HG03442 (cell line): ENCODE data around the gene NUTM2F.
"Not testable (repeated sequence)": the region's sequence is repeated elsewhere in the genome, so short reads cannot be mapped to it uniquely, and the experiment has no call there.

Source experiments
- ATAC-seq: cut with Tn5 transposase; IDR thresholded peaks from one replicate; pipeline ENCODE4 v1.9.1; 2021; ENCODE audit warnings: mild to moderate bottlenecking, moderate library complexity; ENCODE audit not compliant: unreplicated experiment

NUTM2F gene

DNA sequence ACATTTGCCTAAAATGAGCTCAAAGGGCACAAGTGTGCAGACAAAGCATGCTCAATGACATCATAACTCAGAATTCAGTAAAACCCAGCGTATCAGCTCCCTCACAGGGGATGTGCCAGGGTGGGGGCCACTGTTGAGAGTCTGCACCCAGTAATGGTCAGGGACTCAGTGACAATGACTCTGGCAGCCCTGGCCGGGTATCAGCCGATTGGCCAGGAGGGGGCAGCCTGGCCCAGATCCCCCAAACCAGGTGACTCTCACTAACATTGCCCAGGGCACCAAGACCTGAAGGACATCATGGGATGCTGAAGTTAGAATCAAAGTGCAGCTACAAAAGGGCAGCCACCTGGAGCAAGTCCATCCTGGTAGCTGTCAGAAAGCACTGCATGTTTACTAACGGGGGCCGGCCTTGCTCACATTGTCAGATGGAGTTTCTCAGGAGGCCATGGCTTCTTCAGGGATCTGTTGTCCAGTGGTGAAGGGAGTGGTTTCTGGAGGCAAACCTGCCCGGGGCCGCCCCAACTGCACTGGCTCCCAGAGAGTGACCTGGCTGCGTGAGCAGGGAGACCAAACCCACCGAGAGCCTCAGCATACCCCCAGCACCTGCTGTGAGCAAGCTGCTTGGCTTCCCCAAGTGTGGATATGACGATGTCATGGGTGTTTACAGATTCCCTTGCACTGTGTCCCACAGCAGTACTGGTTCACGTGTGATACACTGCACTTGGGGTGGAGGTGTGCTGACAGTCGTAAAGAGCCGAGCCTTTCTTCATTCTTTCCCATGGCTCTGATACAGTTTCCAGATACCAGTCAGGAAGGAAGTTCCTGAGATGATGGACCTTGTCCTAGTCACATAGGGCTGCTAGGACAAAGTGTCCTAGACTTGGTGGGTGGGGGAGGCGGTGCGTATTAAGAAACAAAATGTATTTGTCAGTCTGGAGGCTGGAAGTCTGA, 13.1 kb downstream of the NUTM2F start:
- not testable (repeated sequence) for ATAC-seq

DNA sequence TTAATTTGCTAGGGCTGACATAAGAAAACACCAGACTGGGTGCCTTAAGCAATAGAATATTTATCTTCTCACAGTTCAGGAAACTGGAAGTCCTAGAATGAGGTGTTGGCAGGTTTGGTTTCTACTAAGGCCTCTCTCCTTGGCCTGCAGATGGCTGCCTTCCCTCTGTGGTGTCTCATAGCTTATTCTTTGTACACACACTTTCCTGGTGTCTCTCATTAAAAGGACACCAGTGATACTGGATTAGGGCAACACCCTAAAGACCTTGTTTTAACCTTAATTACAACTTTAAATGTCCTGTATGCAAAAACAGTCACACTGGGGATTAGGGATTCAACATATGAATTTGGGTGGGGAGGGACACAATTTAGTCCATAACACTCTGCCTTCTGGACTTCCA, 25.1 kb downstream of the NUTM2F start:
- ATAC-seq = no peak

DNA sequence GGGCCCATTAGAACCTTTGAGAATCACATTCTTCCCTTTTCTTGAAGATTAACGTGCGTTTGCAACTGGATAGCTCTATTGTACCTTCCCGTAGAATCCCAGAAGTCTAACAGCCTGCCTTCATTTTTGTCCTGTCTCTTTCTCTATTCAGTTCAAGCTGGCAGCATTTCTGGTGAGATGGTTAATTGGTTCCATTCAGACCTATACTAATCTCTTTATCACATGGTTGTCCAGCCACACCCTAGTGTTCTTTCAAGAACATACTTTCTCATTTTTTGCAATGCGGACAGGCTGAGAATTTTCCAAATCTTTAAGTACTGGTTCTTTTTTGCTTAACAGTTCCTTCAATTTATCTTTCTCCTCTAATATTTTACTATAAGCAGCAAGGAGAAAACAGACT, 26.0 kb downstream of the NUTM2F start:
- ATAC-seq = no peak

DNA sequence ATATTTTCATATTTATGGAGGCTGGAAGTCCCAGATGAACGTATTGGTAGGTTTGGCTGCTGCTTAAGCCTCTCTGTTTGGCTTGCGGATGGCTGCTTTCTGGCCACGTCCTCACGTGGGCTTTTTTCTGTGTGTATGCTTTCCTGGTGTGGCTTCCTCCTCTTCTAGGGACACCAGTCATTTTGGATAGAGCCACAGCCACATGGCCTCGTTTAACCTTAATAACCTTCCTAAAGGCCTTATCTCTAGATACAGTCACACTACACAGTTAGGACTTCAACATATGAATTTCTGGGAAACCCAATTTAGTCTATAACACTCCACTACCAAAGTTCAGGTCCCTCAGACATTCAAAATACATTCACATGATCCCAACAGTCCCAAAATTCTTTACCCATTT, 26.9 kb downstream of the NUTM2F start:
- ATAC-seq = no peak

DNA sequence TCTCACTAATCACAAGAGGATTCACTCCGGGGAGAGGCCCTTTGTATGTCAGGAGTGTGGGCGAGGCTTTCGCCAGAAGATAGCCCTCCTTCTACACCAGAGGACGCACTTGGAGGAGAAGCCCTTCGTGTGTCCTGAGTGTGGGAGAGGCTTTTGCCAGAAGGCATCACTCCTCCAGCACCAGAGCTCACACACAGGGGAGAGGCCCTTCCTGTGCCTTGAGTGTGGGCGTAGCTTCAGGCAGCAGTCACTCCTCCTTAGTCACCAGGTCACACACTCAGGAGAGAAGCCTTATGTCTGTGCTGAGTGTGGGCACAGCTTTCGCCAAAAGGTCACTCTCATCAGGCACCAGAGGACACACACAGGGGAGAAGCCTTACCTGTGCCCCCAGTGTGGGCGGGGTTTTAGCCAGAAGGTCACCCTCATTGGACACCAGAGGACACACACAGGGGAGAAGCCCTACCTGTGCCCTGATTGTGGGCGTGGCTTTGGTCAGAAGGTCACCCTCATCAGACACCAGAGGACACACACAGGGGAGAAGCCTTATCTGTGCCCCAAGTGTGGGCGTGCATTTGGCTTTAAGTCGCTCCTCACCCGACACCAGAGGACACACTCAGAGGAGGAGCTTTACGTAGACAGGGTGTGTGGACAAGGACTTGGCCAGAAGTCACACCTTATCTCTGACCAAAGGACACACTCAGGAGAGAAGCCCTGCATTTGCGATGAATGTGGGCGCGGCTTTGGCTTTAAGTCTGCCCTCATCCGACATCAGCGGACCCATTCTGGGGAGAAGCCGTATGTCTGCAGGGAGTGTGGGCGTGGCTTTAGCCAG, 27.8 kb downstream of the NUTM2F start:
- ATAC-seq = no peak

DNA sequence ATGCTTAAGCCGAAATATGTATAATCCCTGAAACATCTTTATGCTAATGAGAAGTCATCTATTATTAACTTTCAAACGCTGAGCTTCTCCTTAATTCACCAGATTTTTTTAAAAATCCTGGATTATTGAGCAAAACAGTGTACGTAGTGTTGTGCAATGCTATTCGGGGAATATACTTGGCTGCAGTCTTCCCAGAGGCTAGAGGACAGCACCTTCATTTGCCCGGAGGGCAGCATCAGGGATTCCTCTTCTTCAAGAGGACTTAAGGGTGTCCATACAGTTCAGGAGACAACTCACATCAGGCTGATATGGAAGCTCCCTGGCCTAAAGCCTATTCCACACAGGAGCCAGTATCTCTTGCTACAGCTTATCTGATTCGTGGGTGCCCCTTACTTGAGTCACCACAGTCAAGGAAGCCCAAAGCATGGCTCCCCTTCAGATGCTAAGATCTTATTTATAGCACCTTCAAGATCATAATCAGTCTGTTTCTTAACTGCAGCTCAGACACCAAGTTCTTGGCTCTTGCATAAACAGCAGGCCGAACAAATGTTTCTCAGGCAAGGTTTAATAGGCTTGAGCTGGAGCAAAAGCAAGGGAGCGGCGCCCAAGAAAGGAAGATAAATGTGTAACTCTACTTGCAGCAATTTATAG, 29.4 kb downstream of the NUTM2F start:
- no peak for ATAC-seq

DNA sequence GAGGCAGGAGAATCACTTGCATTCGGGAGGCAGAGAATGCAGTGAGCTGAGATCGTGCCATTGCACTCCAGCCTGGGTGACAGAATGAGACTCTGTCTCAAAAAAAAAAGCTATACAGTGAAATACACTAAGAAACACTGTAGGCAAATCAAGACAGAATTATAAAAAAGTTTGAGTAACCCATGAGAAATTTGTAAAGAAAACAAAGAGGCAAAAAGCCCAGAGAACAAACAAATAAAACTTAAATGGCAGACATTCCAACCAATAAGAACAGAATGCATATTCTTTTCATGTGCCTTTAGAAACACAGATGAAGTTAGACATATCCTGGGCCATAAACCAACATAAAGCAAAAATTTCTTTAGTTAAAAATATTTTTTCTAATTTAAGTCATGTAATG, 38.8 kb downstream of the NUTM2F start:
- no peak for ATAC-seq

DNA sequence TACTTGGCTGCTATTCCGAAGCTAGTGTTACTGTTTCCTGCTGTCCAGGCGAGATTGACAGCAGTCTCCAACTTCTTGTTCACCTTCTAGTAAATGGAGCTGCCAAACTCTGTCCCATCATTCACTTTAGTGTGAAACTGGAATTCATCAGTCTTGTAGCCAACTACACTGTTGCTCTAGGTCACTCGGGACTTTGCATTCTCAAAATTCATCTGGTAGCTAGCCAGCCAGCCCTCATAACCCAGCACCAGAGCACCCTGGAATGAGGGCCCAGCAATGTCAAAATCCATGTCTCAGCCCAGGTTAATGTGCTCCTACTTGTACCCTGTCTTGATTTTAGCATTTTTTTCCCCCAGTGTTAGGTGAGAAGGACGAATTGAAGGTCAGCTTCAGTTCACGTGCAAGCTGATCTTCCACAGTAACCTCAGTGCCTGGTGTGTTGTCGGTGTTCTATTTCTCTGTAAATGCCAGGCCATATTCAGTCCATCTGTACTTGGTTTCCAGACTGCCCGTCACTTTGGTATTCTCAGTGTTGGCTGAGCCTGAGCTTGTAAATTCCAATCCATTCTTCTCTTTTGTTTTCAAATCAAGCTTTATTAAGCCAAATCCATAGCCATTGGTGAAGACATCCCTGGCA, 40.4 kb downstream of the NUTM2F start:
- ATAC-seq = no peak

DNA sequence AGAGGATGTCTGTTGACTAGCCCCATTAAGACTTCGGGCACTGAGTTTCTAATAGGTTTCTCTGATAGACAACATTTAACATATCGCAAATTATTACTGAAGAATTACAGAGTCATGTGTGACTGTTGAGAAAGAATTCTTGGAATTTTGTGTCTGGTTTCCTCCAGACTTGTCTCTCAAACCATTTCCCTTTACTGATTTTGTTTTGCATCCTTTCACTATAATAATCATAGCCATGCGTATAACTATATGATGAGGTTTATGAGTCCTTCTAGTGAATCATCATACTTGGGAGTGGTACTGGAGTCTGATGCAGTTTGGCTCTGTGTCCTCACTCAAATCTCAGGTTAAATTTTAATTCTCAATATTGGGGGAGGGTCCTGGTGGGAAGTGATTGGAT, 42.3 kb downstream of the NUTM2F start:
- no peak for ATAC-seq

DNA sequence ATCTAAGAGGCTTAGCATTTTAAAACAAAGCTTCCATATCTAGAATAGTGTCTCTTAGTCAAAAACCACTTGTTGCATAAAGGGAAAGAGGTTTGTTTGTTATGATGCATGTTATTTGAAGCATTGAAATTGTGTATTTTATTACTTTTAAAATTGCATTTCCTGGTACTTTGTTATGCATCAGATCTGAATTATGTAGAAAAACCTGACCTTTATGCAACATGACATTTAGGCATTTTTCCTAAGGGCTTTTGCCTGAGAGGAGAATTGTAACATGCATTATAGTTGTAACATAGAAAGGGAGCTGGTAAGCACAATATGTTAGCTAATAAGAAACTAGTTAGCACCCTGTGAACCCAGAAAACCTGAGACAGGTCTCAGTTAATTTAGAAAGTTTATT, 47.3 kb downstream of the NUTM2F start:
- ATAC-seq = no peak

DNA sequence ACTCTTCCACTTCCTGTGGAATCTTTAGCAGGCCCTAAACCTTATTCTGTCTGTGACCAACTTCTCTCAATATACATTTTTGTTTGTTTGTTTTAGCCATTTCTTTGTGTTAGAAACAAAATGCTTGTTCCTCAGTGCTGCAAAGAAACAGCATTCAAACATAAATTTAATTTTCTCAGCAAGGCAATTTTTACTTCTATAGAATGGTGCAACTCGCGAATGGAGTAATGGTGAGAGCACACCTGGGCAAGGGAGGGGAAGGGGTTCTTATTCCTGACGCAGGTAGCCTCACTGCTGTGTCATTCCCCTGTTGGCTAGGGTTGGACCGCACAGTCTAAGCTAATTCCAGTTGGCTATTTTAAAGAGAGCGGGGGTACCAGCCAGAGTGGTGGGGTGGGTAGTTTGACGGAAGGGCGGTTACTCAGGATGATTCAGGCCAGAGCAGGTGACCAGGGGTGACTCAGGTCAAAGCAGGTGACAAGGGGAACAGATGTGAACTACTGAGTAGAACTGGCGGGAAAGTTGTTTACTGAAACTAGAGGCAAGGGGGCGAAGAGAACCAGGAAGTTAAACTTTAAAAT, 47.9 kb downstream of the NUTM2F start:
- no peak for ATAC-seq

DNA sequence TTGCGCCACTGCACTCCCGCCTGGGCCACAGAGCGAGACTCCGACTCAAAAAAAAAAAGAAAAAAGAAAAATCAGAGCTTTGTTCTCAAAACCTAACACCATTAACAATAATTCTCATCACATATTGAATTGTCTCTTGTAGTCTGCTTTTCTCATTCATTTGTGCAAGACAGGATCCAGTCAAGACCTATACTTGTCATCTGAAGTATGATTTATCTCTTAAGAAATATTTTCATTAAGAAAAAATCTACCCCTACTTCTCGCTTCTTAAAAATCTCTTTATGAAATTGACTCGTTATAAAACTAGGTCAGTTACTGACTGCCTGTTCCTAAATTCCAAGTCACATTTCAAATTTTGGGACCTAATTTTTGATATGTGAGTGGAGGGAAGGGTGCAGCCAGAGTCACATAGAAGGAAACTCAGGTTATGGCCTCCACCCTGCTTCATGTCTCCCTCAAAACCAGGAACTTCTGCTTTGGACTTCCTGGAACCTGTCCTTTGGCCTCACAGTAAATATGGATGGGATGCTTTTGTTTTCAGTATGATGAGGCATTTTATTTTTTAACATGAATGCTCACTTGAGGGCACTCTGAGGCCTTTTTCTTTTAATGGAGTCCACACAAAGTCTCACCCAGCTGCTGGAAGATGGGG, 50.4 kb downstream of the NUTM2F start:
- ATAC-seq = no peak

DNA sequence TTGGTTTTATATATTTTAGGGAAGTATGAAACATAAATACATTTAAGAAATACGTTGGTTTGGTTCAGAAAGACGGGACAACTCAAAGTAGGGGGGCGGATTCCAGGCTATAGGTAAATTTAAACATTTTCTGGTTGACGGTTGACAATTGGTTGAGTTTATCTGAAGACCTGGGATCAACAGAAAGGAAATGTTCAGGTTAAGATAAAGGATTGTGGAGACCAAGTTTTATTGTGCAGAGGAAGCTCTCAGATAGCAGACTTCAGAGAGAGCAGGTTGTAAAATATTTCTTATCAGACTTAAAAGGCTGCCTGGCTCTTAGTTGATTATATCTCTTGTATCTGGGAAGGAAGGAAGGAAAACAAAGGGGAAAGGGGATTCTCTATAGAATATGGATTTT, 51.4 kb downstream of the NUTM2F start:
- not testable (repeated sequence) for ATAC-seq

DNA sequence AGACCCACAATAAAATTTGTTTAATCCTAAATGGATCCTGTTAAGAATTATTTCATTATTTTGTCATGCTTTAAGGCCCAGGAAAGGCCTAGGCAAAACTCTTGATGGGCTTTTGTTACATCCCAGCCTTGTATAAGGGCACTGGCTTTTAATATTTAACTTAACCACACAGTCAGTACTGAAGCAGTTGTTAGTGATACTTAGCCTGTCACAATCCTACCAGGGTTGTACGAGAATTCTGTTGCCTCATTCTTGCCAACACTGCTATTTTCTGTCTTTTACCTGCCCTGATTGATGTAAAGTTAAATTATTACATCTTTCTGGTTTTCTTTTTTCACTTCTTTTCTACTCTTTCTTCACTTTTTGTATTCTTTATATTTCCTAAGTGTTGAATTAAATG, 58.4 kb downstream of the NUTM2F start:
- no peak for ATAC-seq

DNA sequence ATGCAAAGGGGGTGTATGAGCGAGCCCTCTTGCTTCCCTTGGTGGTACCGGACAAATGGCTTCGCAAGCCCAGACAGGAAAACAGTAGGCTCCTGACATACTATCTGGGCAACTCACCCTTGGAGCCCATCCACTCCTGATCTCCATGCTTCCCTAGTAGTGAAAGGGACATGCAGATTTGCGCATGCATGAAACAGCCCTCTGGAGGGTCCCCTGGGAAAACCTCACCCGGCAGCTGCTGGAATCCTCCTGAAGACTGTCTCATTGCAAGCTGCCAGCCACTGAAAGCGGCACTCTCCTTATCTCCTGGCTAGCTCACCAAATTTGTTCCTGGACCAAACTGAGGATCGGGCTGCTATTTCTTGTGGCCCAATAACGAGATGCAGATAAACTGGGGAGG, 59.2 kb downstream of the NUTM2F start:
- ATAC-seq = no peak
